ENCODE data around the gene LRRN1. TPM values are rescaled to one million over a fixed set of nuclear protein-coding genes. Genes with fewer than 3 reads are reported as not detected.
"Not testable (repeated sequence)": the region's sequence is repeated elsewhere in the genome, so short reads cannot be mapped to it uniquely, and the experiment has no call there.

The LRRN1 gene
- total RNA-seq, 2 donors from 2014 or later, result 0.24 to 0.74 TPM

- Histone ChIP-seq H3K9ac (ENCODE audit: low read depth in 2 of 2, low read length in 2 of 2) (no peak overlapping the region), H3K27ac (no peak overlapping the region), H3K27me3 (no peaks in the 10 kb centered on the region), H3K36me3 (no peaks in the 10 kb centered on the region), H3K9me3 (no peaks in the 10 kb centered on the region), H3K4me3 (no peak overlapping the region), H3K4me1 (no peaks in the 10 kb centered on the region)
- intact Hi-C loops (cut with DNase I), result no loop called here
- TF ChIP-seq, protein P1, sequence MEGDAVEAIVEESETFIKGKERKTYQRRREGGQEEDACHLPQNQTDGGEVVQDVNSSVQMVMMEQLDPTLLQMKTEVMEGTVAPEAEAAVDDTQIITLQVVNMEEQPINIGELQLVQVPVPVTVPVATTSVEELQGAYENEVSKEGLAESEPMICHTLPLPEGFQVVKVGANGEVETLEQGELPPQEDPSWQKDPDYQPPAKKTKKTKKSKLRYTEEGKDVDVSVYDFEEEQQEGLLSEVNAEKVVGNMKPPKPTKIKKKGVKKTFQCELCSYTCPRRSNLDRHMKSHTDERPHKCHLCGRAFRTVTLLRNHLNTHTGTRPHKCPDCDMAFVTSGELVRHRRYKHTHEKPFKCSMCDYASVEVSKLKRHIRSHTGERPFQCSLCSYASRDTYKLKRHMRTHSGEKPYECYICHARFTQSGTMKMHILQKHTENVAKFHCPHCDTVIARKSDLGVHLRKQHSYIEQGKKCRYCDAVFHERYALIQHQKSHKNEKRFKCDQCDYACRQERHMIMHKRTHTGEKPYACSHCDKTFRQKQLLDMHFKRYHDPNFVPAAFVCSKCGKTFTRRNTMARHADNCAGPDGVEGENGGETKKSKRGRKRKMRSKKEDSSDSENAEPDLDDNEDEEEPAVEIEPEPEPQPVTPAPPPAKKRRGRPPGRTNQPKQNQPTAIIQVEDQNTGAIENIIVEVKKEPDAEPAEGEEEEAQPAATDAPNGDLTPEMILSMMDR (IDR thresholded peaks at IDR 0.05), result no peak
- DNase-seq, result no peak
Measured at GRCh38 chr3:3817865-3818264, 18.6 kb downstream of the LRRN1 start.

DNA sequence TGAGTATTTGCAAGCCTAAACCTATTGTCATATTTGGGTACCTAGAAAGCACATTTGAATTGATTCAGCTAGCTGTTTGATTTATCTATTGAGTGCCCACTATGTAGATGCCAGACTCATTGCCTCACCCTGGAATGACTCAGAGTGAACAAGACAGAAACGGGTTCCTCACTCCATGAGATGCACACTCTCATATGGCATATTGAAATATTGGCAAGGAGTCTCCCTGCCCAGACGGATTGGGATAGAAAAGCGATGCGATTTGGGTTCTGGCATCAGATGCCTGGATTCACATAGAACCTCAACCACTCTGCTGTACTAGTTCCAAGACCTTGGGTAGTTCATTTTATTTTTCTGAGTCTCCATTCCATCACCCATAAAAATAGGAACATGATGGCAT lies 22.5 kb downstream of the LRRN1 start:
- no peaks in the 10 kb centered on the region for H3K36me3 ChIP-seq
- intact Hi-C loops (cut with DNase I), result no loop called here
- DNase-seq, result no peak
- no peaks in the 10 kb centered on the region for H3K4me1 ChIP-seq
- TF ChIP-seq, protein P1 (IDR thresholded peaks at IDR 0.05), result no peak
- no peaks in the 10 kb centered on the region for H3K9me3 ChIP-seq
- no peak overlapping the region for H3K4me3 ChIP-seq
- no peak overlapping the region for H3K9ac ChIP-seq (ENCODE audit: low read depth in 2 of 2, low read length in 2 of 2)
- no peaks in the 10 kb centered on the region for H3K27me3 ChIP-seq
- no peak overlapping the region for H3K27ac ChIP-seq

GRCh38 chr3:3825035-3825434 lies 25.8 kb downstream of the LRRN1 start:
- no peak overlapping the region for H3K4me3 ChIP-seq
- intact Hi-C loops (cut with DNase I), result no loop called here
- H3K27ac ChIP-seq, result no peak overlapping the region
- DNase-seq, result no peak
- TF ChIP-seq, protein P1 (IDR thresholded peaks at IDR 0.05), result no peak
- no peak overlapping the region for H3K9ac ChIP-seq (ENCODE audit: low read depth in 2 of 2, low read length in 2 of 2)
- no peaks in the 10 kb centered on the region for H3K4me1 ChIP-seq
- no peaks in the 10 kb centered on the region for H3K9me3 ChIP-seq
- no peaks in the 10 kb centered on the region for H3K36me3 ChIP-seq
- no peaks in the 10 kb centered on the region for H3K27me3 ChIP-seq

DNA sequence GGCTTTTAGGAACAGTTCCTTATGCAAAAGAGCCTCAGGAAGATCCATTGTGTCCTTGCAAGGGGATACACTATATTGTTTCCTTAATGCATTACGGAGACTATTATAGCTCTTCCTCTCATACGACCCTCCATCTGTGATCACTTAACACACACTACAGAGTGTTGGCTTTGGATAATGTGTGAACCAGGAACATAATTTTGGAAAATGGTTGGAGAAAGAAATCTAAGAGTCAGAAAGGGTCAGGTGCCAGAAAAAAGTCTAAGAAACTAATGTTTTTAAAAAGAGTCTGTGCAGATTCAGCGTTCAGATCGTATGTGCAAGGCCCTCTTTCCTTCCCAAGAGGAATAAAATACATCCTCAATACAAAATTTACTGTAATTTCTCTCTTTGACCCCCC lies 27.3 kb downstream of the LRRN1 start:
- no peaks in the 10 kb centered on the region for H3K9me3 ChIP-seq
- TF ChIP-seq, protein P1 (IDR thresholded peaks at IDR 0.05), result no peak
- no peak for DNase-seq
- no peak overlapping the region for H3K27ac ChIP-seq
- intact Hi-C loops (cut with DNase I), result no loop called here
- H3K4me1 ChIP-seq, result no peaks in the 10 kb centered on the region
- no peak overlapping the region for H3K4me3 ChIP-seq
- no peaks in the 10 kb centered on the region for H3K27me3 ChIP-seq
- no peaks in the 10 kb centered on the region for H3K36me3 ChIP-seq
- H3K9ac ChIP-seq (ENCODE audit: low read depth in 2 of 2, low read length in 2 of 2), result no peak overlapping the region

GRCh38 chr3:3827111-3827510 lies 27.9 kb downstream of the LRRN1 start:
- no peak for DNase-seq
- intact Hi-C loops (cut with DNase I), result no loop called here
- H3K4me3 ChIP-seq, result no peak overlapping the region
- no peaks in the 10 kb centered on the region for H3K27me3 ChIP-seq
- no peak overlapping the region for H3K27ac ChIP-seq
- no peak overlapping the region for H3K9ac ChIP-seq (ENCODE audit: low read depth in 2 of 2, low read length in 2 of 2)
- H3K4me1 ChIP-seq, result no peaks in the 10 kb centered on the region
- no peaks in the 10 kb centered on the region for H3K9me3 ChIP-seq
- H3K36me3 ChIP-seq, result no peaks in the 10 kb centered on the region
- TF ChIP-seq, protein P1 (IDR thresholded peaks at IDR 0.05), result no peak

- H3K4me3 ChIP-seq; H3K4me1 ChIP-seq; H3K27me3 ChIP-seq; intact Hi-C loops (cut with DNase I); DNase-seq; H3K36me3 ChIP-seq; H3K9me3 ChIP-seq; H3K27ac ChIP-seq; H3K9ac ChIP-seq (ENCODE audit: low read depth in 2 of 2, low read length in 2 of 2): not testable (repeated sequence)
Measured at GRCh38 chr3:3828417-3828816, 29.2 kb downstream of the LRRN1 start.
